Astrocyte (in vitro differentiated cells and primary cell): ENCODE data around the gene ADAM33. TPM values are rescaled to one million over a fixed set of nuclear protein-coding genes. Genes with fewer than 3 reads are reported as not detected.

ENCODE experiments used
- DNase-seq: peaks from one replicate; pipeline ENCODE4 v3.0.0-alpha.2; 2010; ENCODE audit warnings: low read depth
- FAIRE-seq: peaks from 2 replicates; lab custom pipeline; 2011; peaks lifted over from hg19 to GRCh38; lab: Jason Lieb, UNC
- H2AFZ ChIP-seq: 2 replicates; pipeline ENCODE4 v1.6.0; 2012; ENCODE audit warnings: low read depth, low read length, inconsistent platforms
- H3K27ac ChIP-seq: 2 replicates; pipeline ENCODE4 v1.5.1; 2011; ENCODE audit warnings: low read depth, low read length, inconsistent platforms
- H3K27me3 ChIP-seq: 2 replicates; pipeline ENCODE4 v1.6.0; 2011; ENCODE audit warnings: low read length, inconsistent platforms; ENCODE audit not compliant: insufficient read depth
- H3K36me3 ChIP-seq: 2 replicates; pipeline ENCODE4 v1.5.1; 2011; ENCODE audit warnings: low read length, inconsistent platforms; ENCODE audit not compliant: insufficient read depth
- H3K4me1 ChIP-seq: 2 replicates; pipeline ENCODE4 v1.5.1; 2011; ENCODE audit warnings: low read length, inconsistent platforms; ENCODE audit not compliant: insufficient read depth
- H3K4me2 ChIP-seq: 2 replicates; pipeline ENCODE4 v1.6.0; 2012; ENCODE audit warnings: low read length, inconsistent platforms
- H3K4me3 ChIP-seq: 2 replicates; pipeline ENCODE4 v1.5.1; 2011; ENCODE audit warnings: low read depth, mild to moderate bottlenecking, low read length, inconsistent platforms; ENCODE audit not compliant: insufficient read depth
- H3K79me2 ChIP-seq: 2 replicates; pipeline ENCODE4 v1.6.0; 2012; ENCODE audit warnings: mild to moderate bottlenecking, low read length, inconsistent platforms; ENCODE audit not compliant: insufficient read depth
- H3K9ac ChIP-seq: 2 replicates; pipeline ENCODE4 v1.6.0; 2012; ENCODE audit warnings: mild to moderate bottlenecking, low read length, inconsistent platforms
- H3K9me3 ChIP-seq: 2 replicates; pipeline ENCODE4 v1.5.1; 2012; ENCODE audit warnings: low read depth, mild to moderate bottlenecking, low read length, inconsistent platforms; ENCODE audit not compliant: insufficient read depth
- H4K20me1 ChIP-seq: 2 replicates; pipeline ENCODE4 v1.6.0; 2012; ENCODE audit warnings: low read length, inconsistent platforms; ENCODE audit not compliant: insufficient read depth
- H3K27ac Mint-ChIP-seq: one replicate; pipeline ENCODE4 v1.8.0; 2021; ENCODE audit warnings: mild to moderate bottlenecking, mixed read lengths; ENCODE audit not compliant: unreplicated experiment
- H3K27me3 Mint-ChIP-seq: one replicate; pipeline ENCODE4 v1.8.0; 2021; ENCODE audit warnings: low read depth, mixed read lengths; ENCODE audit not compliant: unreplicated experiment
- H3K36me3 Mint-ChIP-seq: one replicate; pipeline ENCODE4 v1.8.0; 2021; ENCODE audit warnings: low read depth, mixed read lengths; ENCODE audit not compliant: unreplicated experiment
- H3K4me1 Mint-ChIP-seq: one replicate; pipeline ENCODE4 v1.8.0; 2021; ENCODE audit warnings: low read depth, mixed read lengths; ENCODE audit not compliant: unreplicated experiment
- H3K4me3 Mint-ChIP-seq: one replicate; pipeline ENCODE4 v1.8.0; 2021; ENCODE audit warnings: mild to moderate bottlenecking, moderate library complexity, mixed read lengths; ENCODE audit not compliant: unreplicated experiment
- H3K9me3 Mint-ChIP-seq: one replicate; pipeline ENCODE4 v1.8.0; 2021; ENCODE audit warnings: mild to moderate bottlenecking, mixed read lengths; ENCODE audit not compliant: unreplicated experiment
- CTCF ChIP-seq: IDR thresholded peaks from 2 replicates; pipeline ENCODE4 v1.5.1; 2011; ENCODE audit warnings: low read depth, mild to moderate bottlenecking, inconsistent platforms, low read length, moderate library complexity; ENCODE audit not compliant: insufficient read depth
- EZH2 ChIP-seq: IDR thresholded peaks from 2 replicates; pipeline ENCODE4 v1.6.1; 2012; ENCODE audit warnings: mild to moderate bottlenecking, low read length, inconsistent platforms; ENCODE audit not compliant: insufficient read depth
- total RNA-seq: library from RNA; stranded (reverse); gene quantifications from 2 replicates; pipeline ENCODE4 v1.2.1, GENCODE V29; 2021

ADAM33 gene
- total RNA-seq, 1 donor from 2014 or later: 3.0 TPM

DNA sequence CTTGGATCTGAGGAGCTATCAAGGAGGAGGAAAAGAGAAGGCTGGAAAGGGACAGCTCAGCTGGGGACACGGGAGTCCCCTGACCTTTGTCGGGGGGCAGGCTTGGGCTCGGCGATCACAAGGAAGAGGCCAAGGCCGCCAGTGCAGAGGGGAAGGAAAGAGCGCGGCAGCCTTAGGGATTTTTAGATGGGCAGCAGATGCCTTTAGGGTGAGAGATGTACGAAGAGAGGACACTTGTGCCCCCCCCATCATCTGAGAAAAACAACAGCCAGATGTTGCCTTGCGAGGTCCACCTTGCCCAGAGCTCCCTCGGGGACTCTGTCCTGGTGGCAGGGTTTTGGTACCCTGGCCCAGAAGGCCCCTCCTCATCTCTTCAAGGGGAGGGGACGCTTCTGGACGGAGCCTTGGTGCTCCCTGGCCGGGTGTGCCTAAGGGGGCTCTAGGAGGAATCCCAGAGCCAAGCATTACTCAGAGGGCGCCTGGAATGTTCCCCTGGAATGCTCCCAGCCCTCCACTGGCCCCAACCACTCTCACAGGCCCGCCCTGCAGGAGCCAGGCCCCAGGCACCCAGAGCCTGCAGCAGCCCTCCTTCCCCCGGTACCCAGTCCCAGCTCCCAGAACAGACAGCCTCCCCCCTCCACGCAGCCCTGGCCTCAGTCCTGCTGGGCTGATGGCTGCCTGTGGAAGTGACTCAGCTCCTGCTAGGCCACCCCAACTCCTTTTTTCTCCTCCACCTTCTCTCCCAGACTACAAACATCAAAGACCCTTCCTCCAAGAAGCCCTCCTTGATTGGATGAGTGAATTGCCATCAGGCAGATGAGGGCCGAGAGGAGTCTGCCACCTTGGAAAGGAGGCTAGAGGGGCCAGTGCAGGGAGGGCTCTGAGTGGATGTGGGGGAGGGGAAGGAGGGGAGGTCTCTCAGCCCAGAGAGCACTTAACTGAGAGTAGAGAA, 1.8 kb downstream of the ADAM33 start:
- Histone ChIP-seq H3K27ac (no peak overlapping the region), H3K4me1 (peaks cover 33% of the 10 kb centered on the region), H3K9me3 (no peaks in the 10 kb centered on the region), H3K36me3 (no peaks in the 10 kb centered on the region), H4K20me1 (no peaks in the 10 kb centered on the region), H3K79me2 (no peaks in the 10 kb centered on the region), H3K27me3 (peaks cover 14% of the 10 kb centered on the region), H2AFZ (no peak overlapping the region), H3K4me2 (peak overlapping the region; percentile 40), H3K9ac (peak overlapping the region; percentile 2), H3K4me3 (no peak overlapping the region)
- Mint-ChIP-seq H3K4me3 (peak overlapping the region; percentile 69), H3K4me1 (peaks cover 13% of the 10 kb centered on the region), H3K9me3 (no peaks in the 10 kb centered on the region), H3K27me3 (peaks cover 25% of the 10 kb centered on the region), H3K36me3 (no peaks in the 10 kb centered on the region), H3K27ac (peak overlapping the region; percentile 75)
- FAIRE-seq (no peak), DNase-seq (peak; percentile 65)
- TF ChIP-seq EZH2 (no peak), CTCF (no peak)

DNA sequence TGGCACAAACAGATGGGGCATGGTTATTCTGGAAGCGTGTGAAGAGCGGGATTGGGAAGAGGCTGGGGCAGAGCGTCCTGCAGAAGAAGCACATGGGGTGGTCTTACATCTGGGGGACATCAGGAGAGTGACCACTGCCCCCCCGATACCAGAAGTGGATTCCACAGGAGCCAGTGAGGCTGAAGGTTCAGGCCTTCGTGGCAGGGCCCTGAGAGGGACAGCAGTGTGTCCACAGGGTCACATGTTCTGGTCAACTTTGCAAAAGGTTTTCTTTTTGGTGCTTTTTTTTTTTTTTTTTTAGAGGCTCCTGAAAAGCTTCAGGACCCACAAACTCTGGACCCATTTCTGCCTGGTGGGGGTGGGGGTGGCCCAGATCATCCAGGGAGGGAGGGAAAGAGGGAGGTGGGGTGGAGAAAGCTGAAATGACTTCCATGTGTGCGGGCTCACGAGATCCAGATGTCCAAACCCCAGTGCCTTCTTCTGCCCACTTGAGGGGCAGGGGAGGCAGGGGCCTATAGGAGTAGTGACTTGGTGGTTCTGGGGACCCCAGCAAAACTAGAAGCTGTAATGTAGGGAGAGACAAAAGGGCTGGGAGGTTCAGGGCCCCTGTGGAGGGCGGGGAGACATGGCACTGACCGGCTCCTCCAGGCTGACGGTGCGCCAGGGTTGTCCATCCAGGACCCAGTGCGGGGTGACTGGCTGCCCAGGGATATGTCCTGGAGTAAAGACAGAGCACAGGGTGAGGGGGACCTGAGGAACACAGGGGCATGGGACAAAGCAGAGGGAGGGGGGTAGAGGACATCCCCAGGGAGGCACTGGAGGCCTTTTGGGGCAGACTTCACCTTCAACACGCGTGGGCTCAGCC, 2.7 kb downstream of the ADAM33 start:
- Histone ChIP-seq H3K27ac (no peak overlapping the region), H3K36me3 (no peaks in the 10 kb centered on the region), H2AFZ (no peak overlapping the region), H3K4me3 (no peak overlapping the region), H3K27me3 (peaks cover 22% of the 10 kb centered on the region), H3K79me2 (no peaks in the 10 kb centered on the region), H3K4me2 (no peak overlapping the region), H3K9me3 (no peaks in the 10 kb centered on the region), H3K9ac (no peak overlapping the region), H3K4me1 (peaks cover 33% of the 10 kb centered on the region), H4K20me1 (no peaks in the 10 kb centered on the region)
- no peak for TF ChIP-seq EZH2
- TF ChIP-seq CTCF: no peak
- Mint-ChIP-seq H3K4me3 (peak overlapping the region; percentile 69), H3K27me3 (peaks cover 26% of the 10 kb centered on the region), H3K27ac (no peak overlapping the region), H3K9me3 (no peaks in the 10 kb centered on the region), H3K4me1 (peaks cover 13% of the 10 kb centered on the region), H3K36me3 (no peaks in the 10 kb centered on the region)
- no peak for FAIRE-seq
- DNase-seq: no peak
